GM19455 (cell line): Measurements from ENCODE around the gene SLC2A14.
"Not testable (repeated sequence)": the region's sequence is repeated elsewhere in the genome, so short reads cannot be mapped to it uniquely, and the experiment has no call there.

Source experiments
- ATAC-seq: cut with Tn5 transposase; IDR thresholded peaks from one replicate; pipeline ENCODE4 v1.9.1; 2021; ENCODE audit not compliant: unreplicated experiment

Gene SLC2A14

GRCh38 chr12:7870335-7870734, 2.4 kb downstream of the SLC2A14 start:
- no peak for ATAC-seq

DNA sequence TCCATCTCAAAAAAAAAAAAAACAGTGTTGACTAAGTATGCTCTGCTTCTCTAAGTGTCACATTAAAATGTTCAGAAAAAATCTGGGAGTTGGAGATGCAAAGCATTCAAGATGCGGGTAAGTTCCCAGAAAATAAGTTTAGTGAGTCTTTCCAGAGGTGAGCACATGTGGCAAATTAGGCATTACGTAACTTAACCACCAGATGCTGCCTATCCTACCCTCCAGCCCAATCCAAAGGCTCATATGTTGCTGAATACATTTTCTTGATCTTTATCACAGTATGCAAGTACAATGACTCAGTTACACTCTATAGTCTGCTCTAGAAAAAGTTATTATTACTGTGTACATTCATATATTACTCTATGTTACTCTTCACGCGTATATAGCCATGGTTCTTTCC, 3.6 kb downstream of the SLC2A14 start:
- ATAC-seq, result no peak

DNA sequence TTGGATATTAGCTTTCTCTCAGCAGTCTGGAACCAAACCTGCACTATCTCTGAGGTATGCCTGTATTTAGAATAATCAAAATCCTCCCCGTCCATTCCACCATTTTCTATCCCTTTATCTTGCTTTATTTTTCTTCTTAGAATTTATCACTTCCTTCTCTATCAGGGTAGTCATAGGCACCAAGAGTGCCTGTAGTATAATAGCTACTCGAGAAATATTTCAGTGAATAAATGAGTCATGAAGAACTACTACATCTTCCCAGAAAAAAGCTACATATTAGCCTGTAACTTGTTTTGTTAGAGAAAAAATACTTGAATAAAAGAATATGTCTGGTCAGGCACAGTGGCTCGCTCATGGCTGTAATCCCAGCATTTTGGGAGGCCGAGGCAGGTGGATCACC, 4.3 kb downstream of the SLC2A14 start:
- no peak for ATAC-seq

DNA sequence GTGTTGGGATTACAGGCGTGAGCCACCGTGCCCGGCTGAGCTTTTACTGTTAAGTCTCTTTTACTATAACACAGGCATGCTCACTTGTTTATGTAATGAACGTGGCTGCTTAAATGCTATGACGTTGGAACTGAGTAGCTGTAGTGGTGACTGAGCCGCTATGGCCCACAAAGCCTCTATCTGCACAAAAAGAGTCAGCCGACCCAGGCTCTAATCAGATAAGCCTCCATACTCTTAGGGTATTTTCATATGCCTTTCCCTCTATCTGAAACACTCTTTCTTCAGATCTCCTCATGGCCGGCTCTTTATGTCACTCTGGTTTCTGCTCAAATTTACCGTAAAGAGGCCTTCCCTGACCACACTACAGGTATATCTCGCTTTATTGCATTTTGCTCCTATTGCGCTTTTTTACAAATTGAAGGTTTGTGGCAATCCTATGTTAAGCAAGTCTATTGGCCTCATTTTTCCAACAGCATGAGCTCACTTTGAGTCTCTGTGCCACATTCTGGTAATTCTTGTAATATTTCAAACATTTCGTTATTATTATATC, 8.0 kb downstream of the SLC2A14 start:
- ATAC-seq, result no peak

- not testable (repeated sequence) for ATAC-seq
Measured at GRCh38 chr12:7862814-7863348, 9.8 kb downstream of the SLC2A14 start.

DNA sequence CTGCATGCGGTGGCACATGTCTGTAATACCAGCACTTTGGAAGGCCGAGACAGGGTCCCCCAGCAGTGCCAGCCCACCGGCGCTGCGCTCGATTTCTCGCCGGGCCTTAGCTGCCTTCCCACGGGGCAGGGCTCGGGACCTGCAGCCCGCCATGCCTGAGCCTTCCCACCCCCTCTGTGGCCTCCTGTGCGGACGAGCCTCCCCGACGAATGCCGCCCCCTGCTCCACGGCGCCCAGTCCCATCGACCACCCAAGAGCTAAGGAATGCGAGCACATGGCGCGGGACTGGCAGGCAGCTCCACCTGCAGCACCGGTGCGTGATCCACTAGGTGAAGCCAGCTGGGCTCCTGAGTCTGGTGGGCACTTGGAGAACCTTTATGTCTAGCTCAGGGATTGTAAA, 10.4 kb downstream of the SLC2A14 start:
- ATAC-seq, result not testable (repeated sequence)

GRCh38 chr12:7859552-7859951, 13.2 kb downstream of the SLC2A14 start:
- no peak for ATAC-seq

DNA sequence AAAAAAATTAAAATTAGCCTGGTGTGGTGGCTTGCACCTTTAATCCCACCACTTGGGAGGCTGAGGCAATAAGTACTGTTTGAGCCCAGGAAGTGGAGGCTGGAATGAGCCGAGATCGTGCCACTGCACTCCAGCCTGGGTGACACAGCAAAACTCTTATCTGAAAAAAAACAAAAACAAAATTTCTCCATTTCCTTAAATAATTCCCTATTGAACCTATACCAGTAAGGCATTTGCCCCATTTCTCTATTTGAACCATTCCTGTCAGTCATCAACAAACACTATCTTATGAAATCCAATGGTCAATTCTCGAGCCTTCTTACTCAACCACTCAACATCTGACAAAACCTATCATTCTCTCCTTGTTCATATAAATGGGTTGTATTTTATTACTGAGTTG, 14.7 kb downstream of the SLC2A14 start:
- no peak for ATAC-seq

DNA sequence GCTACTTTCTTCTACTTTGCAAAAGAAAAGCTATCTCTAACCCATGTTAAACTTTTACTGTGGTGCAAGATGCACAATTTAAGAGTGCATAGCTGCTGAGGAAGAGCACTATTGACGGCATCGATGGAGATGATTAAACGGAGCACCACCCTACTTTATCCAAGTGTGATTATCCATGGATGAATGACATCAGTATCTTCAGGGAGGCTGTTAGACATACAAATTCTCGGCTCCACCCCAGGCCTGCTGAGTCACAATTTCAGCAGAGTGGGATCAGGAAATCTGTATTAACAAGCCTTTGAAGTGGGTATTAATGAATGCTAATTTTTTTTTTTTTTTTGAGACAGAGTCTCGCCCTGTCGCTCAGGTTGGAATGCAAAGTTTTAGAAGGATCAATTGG, 16.2 kb downstream of the SLC2A14 start:
- no peak for ATAC-seq

DNA sequence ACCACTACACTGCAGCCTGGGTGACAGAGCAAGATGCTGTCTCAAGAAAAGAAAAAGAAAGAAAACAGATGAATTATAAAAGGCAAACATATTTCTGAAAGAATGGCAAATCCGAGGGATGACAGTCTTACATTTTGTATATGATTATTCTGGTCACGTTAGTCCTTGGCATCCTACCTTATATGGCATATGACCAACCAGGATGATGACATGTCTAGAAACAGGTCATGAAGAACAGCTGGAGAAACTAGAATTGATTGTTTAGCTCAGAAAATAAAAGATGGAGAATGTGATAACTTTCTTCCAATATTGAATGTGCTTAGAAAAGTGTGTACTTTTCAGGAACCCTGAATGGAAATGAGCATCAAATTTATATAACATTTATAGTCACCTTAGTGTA, 19.2 kb downstream of the SLC2A14 start:
- ATAC-seq, result no peak

DNA sequence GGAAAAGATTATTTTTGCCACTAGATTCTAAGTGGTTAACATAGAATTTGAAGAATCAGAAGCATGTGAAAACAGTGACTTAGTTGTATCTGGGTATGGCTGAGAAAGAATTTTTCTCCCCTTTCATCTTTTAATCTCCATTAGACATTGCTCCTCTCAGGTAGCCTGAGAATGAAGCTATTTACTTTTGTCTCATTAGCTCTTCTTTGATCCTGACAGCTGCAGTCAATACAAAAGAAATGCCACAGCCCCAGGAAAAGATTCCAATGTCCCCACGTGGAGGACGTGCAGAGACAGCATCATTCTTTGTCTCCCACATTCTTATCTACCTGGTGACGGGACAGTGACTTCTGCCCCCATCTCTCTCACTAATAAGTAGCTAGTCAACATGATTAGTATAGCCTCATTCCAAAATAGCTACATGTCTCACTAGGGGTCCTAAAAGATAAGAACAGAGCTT, 21.1 kb downstream of the SLC2A14 start:
- not testable (repeated sequence) for ATAC-seq

GRCh38 chr12:7850099-7850498, 22.6 kb downstream of the SLC2A14 start:
- ATAC-seq, result not testable (repeated sequence)

DNA sequence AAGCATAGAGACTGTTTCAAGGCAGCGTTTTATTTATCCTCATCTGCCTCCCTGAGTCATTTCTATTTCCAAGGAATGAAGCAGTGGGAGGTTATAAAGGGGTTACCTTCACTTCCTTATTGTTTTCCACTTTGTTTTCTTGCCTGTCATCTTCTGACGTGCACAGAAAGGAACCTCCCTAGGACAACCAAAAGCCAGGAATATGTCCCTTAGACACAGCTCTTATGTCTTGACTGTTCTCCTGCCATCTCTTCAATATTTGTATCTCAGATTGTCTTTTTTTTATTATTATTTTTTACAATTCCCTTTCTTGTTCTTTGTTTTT, 24.7 kb downstream of the SLC2A14 start:
- ATAC-seq, result not testable (repeated sequence)

DNA sequence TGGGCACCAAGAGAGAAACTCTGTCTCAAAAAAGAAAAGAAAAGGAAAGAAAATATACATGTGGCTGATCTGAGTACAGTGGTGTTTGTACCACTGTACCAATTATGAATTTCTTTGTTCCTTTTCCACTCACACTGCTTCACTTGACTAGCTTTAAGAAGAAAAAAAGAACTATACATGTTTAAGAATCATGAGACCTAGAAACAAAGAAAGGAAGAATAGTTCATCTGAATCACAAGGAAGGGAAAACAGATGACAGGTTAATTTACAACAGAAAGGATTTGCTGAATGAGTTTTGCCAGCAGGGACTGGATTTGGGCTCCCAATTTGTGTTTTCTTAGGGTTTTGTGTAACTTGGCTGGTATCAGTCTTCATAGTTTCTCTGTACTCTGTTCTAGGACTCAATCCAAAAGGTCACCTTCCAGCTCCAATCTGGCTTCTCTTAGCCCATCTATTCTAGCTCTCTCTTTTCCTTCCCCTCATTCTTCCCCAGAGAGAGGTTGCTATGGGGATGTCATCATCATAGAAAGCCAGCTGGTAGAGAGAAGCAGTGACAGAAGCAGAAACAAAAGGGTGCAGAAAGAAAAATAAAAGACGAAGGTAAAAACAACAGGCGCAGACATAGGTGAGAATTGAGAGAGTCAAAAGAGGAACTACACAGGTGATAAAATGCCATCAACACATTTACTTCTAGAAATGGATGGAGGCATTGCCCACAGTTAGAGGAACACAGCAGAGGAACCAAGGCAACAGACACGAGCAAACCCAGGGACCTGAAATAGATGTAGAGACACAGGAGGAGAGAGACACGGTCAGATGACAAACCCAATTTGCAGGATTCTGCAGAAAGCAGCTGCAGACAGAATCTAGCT, 25.3 kb downstream of the SLC2A14 start:
- not testable (repeated sequence) for ATAC-seq

GRCh38 chr12:7844116-7844515, 28.6 kb downstream of the SLC2A14 start:
- no peak for ATAC-seq

GRCh38 chr12:7843583-7843982, 29.1 kb downstream of the SLC2A14 start:
- not testable (repeated sequence) for ATAC-seq

GRCh38 chr12:7843149-7843548, 29.6 kb downstream of the SLC2A14 start:
- ATAC-seq, result not testable (repeated sequence)

- not testable (repeated sequence) for ATAC-seq
Measured at GRCh38 chr12:7842444-7842843, 30.3 kb downstream of the SLC2A14 start.

DNA sequence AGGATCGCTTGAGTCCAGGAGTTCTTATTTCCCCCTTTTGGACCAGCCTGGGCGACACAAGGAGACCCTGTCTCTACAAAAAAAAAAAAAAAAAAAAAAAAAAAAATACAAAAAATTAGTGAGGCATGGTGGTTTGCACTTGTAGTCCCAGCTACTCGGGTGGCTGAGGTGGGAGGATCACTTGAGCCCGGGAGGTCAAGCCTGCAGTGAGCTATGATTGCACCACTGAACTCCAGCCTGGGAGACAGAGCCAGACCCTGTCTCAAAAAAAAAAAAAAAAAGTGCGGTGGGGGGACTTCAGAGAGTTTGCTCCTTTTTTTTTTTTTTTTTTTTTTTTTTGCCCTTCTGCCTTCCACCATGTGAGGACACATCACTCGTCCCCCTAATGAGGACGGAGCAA, 32.9 kb downstream of the SLC2A14 start:
- ATAC-seq, result not testable (repeated sequence)

GRCh38 chr12:7839226-7839625, 33.5 kb downstream of the SLC2A14 start:
- not testable (repeated sequence) for ATAC-seq

DNA sequence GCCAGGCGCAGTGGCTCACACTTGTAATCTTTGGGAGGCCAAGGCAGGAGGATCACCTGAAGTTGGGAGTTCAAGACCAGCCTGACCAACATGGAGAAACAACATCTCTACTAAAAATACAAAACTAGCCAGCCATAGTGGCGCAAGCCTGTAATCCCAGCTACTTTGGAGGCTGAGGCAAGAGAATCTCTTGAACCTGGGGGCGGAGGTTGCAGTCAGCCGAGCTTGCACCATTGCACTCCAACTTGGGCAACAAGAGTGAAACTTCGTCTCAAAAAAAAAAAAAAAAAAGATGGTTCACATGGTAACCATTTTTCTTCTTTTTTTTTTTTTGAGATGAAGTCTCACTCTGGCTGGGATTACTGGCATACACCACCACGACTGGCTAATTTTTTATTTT, 35.3 kb downstream of the SLC2A14 start:
- no peak for ATAC-seq

GRCh38 chr12:7835766-7836165, 36.9 kb downstream of the SLC2A14 start:
- ATAC-seq, result no peak
